HuH-7 (cell line): ENCODE results near the gene ZNF598.

Source experiments
- DNase-seq: peaks from one replicate; pipeline ENCODE4 v3.0.0; 2011; ENCODE audit warnings: low spot score

ZNF598 gene

GRCh38 chr16:1990351-1991134, 19.1 kb downstream of the ZNF598 start:
- DNase-seq, result peak; percentile 73

DNA sequence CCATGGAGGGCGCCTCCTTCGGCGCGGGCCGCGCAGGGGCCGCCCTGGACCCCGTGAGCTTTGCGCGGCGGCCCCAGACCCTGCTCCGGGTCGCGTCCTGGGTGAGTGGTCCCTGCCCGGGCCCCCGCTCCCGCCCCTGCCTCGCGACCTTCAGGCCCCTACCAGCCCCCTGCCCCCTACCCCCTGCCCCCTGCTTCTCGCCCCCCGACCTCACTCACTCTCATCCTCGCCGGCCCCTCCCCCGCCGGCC, 19.6 kb downstream of the ZNF598 start:
- DNase-seq, result no peak

GRCh38 chr16:1989209-1990100, 20.2 kb downstream of the ZNF598 start, which contains the start of gene SYNGR3:
Gene SYNGR3 (plus strand): TSS chr16:1989970. CDS start chr16:1990103, 133 bp downstream.
- no peak for DNase-seq

GRCh38 chr16:1987198-1987597, 22.4 kb downstream of the ZNF598 start:
- DNase-seq, result no peak

GRCh38 chr16:1985466-1986150, 24.0 kb downstream of the ZNF598 start:
- no peak for DNase-seq

DNA sequence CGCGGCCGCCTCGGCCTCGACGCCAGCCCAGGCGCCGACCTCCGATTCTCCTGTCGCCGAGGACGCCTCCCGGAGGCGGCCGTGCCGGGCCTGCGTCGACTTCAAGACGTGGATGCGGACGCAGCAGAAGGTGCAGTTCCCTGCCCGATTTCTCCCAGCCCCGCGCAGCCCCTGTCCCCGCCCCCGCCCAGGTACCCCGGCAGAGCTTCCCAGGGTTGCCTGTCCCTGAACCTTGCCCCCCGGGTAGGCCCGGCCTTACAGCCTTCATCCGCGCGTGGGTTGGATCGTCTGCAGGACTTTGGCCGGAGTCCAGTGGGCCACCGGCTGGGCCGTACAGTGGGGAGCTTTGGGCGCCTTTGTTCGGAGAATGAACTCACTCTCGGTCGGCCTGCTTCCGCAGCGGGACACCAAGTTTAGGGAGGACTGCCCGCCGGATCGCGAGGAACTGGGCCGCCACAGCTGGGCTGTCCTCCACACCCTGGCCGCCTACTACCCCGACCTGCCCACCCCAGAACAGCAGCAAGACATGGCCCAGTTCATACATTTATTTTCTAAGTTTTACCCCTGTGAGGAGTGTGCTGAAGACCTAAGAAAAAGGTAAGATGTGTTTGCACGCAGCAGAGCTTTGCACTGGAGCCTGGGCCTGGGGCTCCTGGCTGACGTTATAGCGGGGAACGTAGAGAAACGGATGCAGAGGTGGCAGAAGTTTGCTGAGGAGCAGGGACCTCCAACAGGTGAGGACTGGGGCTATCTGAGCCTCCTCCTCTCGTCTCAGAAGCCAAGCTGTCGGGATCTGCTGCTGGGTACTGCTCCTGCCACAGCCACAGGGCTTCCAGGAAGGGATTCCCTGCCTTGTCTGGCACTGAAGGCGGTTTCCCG, 25.0 kb downstream of the ZNF598 start:
- DNase-seq, result peak; percentile 49

GRCh38 chr16:1983544-1984346, 25.9 kb downstream of the ZNF598 start, which contains the start of gene GFER:
Gene GFER (plus strand): TSS chr16:1984193. CDS start chr16:1984219, 26 bp downstream.
- DNase-seq, result peak; percentile 98

DNA sequence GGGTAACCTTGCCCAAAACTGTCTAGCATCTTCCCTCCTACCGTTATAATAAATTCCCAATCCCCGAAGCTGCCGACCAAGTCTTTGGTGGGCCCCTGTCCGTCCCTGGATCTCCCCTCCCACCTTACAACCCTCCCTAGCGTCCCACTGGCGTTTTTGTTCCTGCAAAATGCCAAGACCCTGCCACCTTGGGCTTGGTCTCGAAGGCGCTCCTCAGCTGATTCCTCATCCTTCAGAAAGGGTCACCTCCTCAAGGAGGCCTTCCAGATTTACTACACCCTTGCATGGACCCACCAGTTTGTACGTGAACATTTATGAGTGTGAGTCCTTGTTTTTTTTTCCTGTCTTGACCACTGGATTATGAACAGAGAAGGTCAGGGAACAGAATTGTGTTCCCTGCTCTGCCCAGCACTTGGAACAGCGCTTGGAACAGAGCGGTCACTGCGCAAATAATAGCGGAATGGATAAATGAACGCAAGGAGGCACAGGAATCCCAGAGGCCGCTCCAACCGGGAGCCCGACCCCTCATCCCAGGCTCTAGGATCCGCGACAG, 26.6 kb downstream of the ZNF598 start:
- DNase-seq, result no peak

DNA sequence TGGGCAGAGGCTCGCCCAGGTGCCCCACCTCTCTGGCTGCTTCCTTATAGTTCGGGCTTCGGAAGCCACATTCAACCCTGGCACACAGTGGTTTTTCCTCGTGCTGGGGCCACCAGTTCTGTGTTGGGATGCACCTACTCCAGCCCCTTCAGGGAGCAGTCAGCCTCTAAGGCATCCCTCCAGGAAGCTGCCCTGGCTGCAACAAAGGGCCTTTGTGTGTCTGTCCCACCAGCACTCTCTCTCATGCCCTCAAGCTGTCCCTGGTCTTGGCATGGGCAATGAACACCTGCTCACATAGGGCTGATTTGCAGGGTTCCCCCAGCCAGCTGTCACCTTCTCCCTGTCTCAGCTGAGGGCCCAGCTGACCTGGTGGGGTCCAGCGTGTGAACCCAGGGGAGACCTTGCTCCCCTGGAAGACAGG, 27.6 kb downstream of the ZNF598 start:
- no peak for DNase-seq

GRCh38 chr16:1981398-1981836, 28.2 kb downstream of the ZNF598 start, which contains the start of gene NOXO1:
Gene NOXO1 (minus strand): TSS chr16:1981469. CDS start chr16:1981179, 290 bp downstream.
- no peak for DNase-seq

GRCh38 chr16:1980770-1981087, 28.9 kb downstream of the ZNF598 start:
- DNase-seq, result no peak

DNA sequence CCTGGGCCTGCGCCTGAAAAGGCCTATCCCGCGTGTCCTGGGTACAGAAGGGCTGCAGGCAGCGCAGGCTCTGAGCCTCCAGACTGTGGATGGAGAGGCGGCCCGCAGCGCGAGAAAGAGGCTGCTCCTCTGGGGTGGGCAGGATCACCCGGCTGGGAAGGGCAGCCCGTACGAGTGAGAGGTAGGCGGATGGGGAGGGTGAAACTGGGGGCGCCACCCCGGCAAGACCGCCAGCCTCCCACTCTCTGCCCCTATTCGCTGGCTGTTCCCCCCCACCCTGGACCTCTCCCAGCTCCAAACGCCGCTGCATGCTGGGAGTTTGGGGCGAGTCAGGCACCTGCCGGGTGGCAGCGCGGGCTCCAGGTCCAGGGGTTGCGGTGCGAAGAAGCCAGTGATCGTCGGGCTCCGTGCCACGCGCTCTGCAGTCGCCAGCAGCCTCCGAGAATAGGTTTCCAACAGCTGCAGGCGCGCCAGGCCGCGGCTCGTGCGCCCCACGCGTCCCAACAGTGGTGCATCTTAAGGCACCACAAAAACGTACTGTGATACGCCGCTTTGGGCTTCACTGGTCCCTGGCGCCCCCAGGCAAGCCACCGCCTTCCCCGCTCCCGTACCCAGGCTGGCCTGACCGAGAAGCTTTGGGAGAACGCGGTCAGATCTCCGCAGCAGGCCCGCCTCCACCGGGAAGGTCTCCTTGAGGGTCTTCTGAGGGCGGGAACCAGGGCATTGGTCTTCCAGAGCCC, 29.4 kb downstream of the ZNF598 start:
- DNase-seq, result no peak

GRCh38 chr16:1979271-1980029, 30.2 kb downstream of the ZNF598 start:
- DNase-seq, result no peak

DNA sequence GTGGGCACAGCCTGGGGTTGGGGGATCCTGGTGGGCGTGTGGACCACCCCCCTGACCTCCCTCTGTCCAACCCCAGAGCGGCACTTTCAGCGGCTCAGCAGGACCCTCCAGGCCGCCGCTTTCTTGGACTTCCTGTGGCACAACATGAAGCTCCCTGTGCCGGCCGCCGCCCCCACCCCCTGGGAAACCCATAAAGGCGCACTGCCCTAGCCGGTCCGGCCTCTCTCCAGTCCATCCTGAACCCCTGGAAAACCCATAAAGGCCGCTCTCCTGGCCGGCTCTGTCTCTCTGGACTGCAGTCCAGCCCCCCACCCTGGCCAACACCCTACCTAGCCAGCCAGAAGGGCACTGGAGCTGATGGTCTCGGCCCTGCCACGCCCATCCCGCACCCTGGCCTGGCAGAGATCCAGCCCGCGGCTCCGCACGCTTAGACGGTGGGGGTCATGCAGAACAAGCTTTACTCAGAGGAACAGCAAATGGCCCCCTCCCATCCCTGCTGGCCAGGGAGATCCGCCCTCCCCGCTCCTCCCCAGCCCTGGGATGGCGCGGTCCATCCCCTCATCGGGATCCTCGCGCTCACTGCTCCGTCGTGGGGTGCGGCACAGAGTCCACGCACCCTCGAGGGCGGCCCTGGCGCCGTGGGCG, 31.0 kb downstream of the ZNF598 start:
- no peak for DNase-seq

DNA sequence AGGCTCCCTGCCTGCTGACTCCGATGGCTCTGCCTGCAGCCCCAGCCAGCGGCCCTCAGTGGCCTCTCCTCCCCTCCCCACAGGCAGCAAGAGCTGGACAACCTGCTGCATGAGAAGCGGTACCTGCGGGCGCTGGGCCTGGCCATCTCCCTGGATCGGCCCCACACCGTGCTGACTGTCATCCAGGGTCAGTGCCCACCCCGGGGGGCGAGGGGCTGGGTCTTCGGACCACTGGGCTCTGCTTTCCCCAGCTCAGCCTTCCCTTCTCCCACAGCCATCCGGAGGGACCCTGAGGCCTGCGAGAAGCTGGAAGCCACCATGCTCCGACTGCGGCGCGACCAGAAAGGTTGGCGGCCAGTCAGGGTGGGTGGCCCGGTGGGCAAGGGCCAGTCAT, 31.7 kb downstream of the ZNF598 start:
- DNase-seq, result no peak

- DNase-seq, result no peak
Measured at GRCh38 chr16:1976951-1977874, 32.4 kb downstream of the ZNF598 start.

DNA sequence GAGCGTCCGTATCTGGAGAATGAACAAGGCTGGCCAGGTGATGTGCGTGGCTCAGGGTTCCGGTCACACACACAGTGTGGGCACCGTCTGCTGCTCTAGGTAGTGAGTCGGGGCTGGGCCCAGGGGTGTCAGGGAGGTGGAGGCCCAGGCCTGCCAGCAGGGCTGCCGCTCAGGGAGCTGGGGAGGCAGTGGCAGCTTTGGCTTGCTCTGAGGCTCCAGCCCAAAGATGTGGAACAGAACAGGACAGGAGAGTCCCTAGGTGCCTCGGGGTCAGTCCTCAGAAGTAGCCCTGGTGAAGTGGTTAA, 33.5 kb downstream of the ZNF598 start:
- no peak for DNase-seq
